ENCODE data around the gene NHS. TPM values are rescaled to one million over a fixed set of nuclear protein-coding genes. Genes with fewer than 3 reads are reported as not detected.

NHS gene
- total RNA-seq, 1 donor from 2014 or later: 6.6 TPM

DNA sequence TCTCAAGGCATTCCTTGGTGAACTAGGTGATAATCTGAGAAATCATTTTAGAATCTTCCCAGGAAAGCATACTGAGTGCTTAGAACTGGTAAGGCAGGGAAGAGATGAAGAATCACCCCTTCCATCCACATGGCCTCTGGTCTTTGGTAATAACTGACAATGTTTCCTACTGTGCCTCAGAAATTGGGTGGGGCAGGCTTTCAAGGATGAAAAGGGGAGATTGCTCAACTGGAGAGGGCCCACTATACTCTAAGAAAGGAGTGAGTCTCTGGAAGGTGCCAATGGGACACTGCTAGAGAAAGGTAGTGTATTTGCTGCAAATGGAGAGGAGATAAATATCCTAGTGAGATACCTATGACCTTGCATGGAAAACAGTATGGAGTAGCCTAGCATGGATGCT lies 227.2 kb downstream of the NHS start:
- Histone ChIP-seq H3K4me3 (ENCODE audit: insufficient read depth, low read depth, low read length) (no peak overlapping the region), H3K9me3 (ENCODE audit: insufficient read depth, low read depth, low read length) (no peaks in the 10 kb centered on the region), H3K4me1 (ENCODE audit: insufficient read depth, low read length) (peaks cover 17% of the 10 kb centered on the region), H3K9ac (ENCODE audit: low read length) (no peak overlapping the region), H3K27me3 (ENCODE audit: insufficient read depth, low read length) (no peaks in the 10 kb centered on the region), H3K79me2 (ENCODE audit: insufficient read depth, low read length) (peaks cover 10% of the 10 kb centered on the region), H3K36me3 (ENCODE audit: insufficient read depth, low read length) (no peaks in the 10 kb centered on the region), H3K27ac (ENCODE audit: low read depth, low read length) (no peak overlapping the region), H3K4me2 (ENCODE audit: low read length) (no peak overlapping the region), H4K20me1 (ENCODE audit: insufficient read depth, low read length) (no peaks in the 10 kb centered on the region), H2AFZ (ENCODE audit: low read depth, low read length) (no peak overlapping the region)
- H3K27ac Mint-ChIP-seq (ENCODE audit: unreplicated experiment): no peak overlapping the region
- H3K4me1 Mint-ChIP-seq (ENCODE audit: low read depth, unreplicated experiment): peaks cover 20% of the 10 kb centered on the region
- DNase-seq (ENCODE audit: low read depth) (no peak), FAIRE-seq (no peak)
- TF ChIP-seq, protein P1, sequence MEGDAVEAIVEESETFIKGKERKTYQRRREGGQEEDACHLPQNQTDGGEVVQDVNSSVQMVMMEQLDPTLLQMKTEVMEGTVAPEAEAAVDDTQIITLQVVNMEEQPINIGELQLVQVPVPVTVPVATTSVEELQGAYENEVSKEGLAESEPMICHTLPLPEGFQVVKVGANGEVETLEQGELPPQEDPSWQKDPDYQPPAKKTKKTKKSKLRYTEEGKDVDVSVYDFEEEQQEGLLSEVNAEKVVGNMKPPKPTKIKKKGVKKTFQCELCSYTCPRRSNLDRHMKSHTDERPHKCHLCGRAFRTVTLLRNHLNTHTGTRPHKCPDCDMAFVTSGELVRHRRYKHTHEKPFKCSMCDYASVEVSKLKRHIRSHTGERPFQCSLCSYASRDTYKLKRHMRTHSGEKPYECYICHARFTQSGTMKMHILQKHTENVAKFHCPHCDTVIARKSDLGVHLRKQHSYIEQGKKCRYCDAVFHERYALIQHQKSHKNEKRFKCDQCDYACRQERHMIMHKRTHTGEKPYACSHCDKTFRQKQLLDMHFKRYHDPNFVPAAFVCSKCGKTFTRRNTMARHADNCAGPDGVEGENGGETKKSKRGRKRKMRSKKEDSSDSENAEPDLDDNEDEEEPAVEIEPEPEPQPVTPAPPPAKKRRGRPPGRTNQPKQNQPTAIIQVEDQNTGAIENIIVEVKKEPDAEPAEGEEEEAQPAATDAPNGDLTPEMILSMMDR (IDR thresholded peaks at IDR 0.05; ENCODE audit: insufficient read depth, low read depth, low read length): no peak
- TF ChIP-seq EZH2 (IDR thresholded peaks at IDR 0.05; ENCODE audit: insufficient read depth, low read length): no peak
- no peak overlapping the region for H3K4me3 Mint-ChIP-seq (ENCODE audit: unreplicated experiment)
- no peaks in the 10 kb centered on the region for H3K27me3 Mint-ChIP-seq (ENCODE audit: low read depth, unreplicated experiment)
- H3K9me3 Mint-ChIP-seq (ENCODE audit: unreplicated experiment): no peaks in the 10 kb centered on the region
- no peaks in the 10 kb centered on the region for H3K36me3 Mint-ChIP-seq (ENCODE audit: low read depth, unreplicated experiment)

DNA sequence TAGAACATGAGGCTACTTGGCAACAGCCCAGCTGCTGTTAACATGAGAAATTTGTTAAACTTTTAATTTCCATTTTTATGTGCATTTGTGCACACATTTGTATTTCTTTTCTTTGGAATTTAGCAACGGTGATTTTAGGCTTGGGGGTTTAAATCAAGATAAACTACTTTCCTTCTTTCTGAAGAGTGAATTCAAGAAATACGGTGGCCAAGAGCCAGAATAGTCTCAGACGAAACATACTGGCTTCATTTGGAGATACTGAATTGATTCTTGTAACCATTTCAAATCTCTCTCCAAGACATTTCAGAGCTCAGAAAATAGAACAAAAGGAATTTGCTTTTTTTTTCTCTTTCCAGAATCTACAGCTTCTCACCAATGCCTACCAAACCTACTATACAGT lies 228.2 kb downstream of the NHS start:
- no peak overlapping the region for H3K27ac Mint-ChIP-seq (ENCODE audit: unreplicated experiment)
- H3K9me3 Mint-ChIP-seq (ENCODE audit: unreplicated experiment): no peaks in the 10 kb centered on the region
- Histone ChIP-seq H3K9ac (ENCODE audit: low read length) (no peak overlapping the region), H4K20me1 (ENCODE audit: insufficient read depth, low read length) (no peaks in the 10 kb centered on the region), H3K27me3 (ENCODE audit: insufficient read depth, low read length) (no peaks in the 10 kb centered on the region), H3K79me2 (ENCODE audit: insufficient read depth, low read length) (peaks cover 15% of the 10 kb centered on the region), H3K27ac (ENCODE audit: low read depth, low read length) (no peak overlapping the region), H3K4me3 (ENCODE audit: insufficient read depth, low read depth, low read length) (no peak overlapping the region), H2AFZ (ENCODE audit: low read depth, low read length) (no peak overlapping the region), H3K4me1 (ENCODE audit: insufficient read depth, low read length) (peaks cover 9% of the 10 kb centered on the region), H3K4me2 (ENCODE audit: low read length) (no peak overlapping the region), H3K36me3 (ENCODE audit: insufficient read depth, low read length) (no peaks in the 10 kb centered on the region), H3K9me3 (ENCODE audit: insufficient read depth, low read depth, low read length) (no peaks in the 10 kb centered on the region)
- H3K4me1 Mint-ChIP-seq (ENCODE audit: low read depth, unreplicated experiment): peaks cover 20% of the 10 kb centered on the region
- TF ChIP-seq, protein P1 (IDR thresholded peaks at IDR 0.05; ENCODE audit: insufficient read depth, low read depth, low read length): no peak
- no peak for TF ChIP-seq EZH2 (IDR thresholded peaks at IDR 0.05; ENCODE audit: insufficient read depth, low read length)
- H3K4me3 Mint-ChIP-seq (ENCODE audit: unreplicated experiment): no peak overlapping the region
- no peaks in the 10 kb centered on the region for H3K27me3 Mint-ChIP-seq (ENCODE audit: low read depth, unreplicated experiment)
- FAIRE-seq (peak; percentile 64), DNase-seq (ENCODE audit: low read depth) (no peak)
- H3K36me3 Mint-ChIP-seq (ENCODE audit: low read depth, unreplicated experiment): no peaks in the 10 kb centered on the region

DNA sequence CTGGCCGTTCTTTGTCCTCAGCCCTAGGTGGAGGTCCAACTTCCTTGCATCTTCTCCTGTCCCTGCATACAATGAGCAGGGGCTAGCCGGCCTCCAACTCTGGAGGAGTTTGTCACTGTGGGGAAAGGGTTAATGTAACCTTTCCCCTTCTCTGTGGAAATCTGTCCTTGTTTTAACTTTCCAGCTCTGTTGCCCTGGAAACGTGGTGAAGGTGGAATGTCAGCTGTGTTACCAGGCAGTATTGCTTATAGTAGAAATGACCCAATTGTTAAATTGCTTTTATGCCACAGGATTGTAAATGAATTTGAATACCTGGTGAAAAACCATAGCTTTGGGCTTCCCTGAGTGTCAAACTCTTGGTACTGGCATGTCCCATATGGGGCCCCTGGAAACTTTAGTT lies 230.7 kb downstream of the NHS start:
- Mint-ChIP-seq H3K27ac (ENCODE audit: unreplicated experiment) (peak overlapping the region; percentile 89), H3K4me1 (ENCODE audit: low read depth, unreplicated experiment) (peaks cover 13% of the 10 kb centered on the region), H3K27me3 (ENCODE audit: low read depth, unreplicated experiment) (no peaks in the 10 kb centered on the region), H3K36me3 (ENCODE audit: low read depth, unreplicated experiment) (no peaks in the 10 kb centered on the region), H3K4me3 (ENCODE audit: unreplicated experiment) (no peak overlapping the region), H3K9me3 (ENCODE audit: unreplicated experiment) (peaks cover 4% of the 10 kb centered on the region)
- Histone ChIP-seq H3K27me3 (ENCODE audit: insufficient read depth, low read length) (no peaks in the 10 kb centered on the region), H3K79me2 (ENCODE audit: insufficient read depth, low read length) (peaks cover 15% of the 10 kb centered on the region), H2AFZ (ENCODE audit: low read depth, low read length) (no peak overlapping the region), H3K4me1 (ENCODE audit: insufficient read depth, low read length) (peaks cover 5% of the 10 kb centered on the region), H3K9ac (ENCODE audit: low read length) (no peak overlapping the region), H3K4me3 (ENCODE audit: insufficient read depth, low read depth, low read length) (no peak overlapping the region), H4K20me1 (ENCODE audit: insufficient read depth, low read length) (no peaks in the 10 kb centered on the region), H3K27ac (ENCODE audit: low read depth, low read length) (no peak overlapping the region), H3K9me3 (ENCODE audit: insufficient read depth, low read depth, low read length) (no peaks in the 10 kb centered on the region), H3K36me3 (ENCODE audit: insufficient read depth, low read length) (no peaks in the 10 kb centered on the region), H3K4me2 (ENCODE audit: low read length) (peak overlapping the region; percentile 11)
- no peak for DNase-seq (ENCODE audit: low read depth)
- TF ChIP-seq, protein P1 (IDR thresholded peaks at IDR 0.05; ENCODE audit: insufficient read depth, low read depth, low read length): no peak
- FAIRE-seq: no peak
